GM18526 (cell line): ENCODE results near the gene SKOR1.

Experiments used
- POLR2A ChIP-seq: IDR thresholded peaks from 3 replicates; pipeline ENCODE4 v1.6.1; 2011; ENCODE audit not compliant: insufficient read length; ENCODE audit errors: extremely low read depth

SKOR1 gene

DNA sequence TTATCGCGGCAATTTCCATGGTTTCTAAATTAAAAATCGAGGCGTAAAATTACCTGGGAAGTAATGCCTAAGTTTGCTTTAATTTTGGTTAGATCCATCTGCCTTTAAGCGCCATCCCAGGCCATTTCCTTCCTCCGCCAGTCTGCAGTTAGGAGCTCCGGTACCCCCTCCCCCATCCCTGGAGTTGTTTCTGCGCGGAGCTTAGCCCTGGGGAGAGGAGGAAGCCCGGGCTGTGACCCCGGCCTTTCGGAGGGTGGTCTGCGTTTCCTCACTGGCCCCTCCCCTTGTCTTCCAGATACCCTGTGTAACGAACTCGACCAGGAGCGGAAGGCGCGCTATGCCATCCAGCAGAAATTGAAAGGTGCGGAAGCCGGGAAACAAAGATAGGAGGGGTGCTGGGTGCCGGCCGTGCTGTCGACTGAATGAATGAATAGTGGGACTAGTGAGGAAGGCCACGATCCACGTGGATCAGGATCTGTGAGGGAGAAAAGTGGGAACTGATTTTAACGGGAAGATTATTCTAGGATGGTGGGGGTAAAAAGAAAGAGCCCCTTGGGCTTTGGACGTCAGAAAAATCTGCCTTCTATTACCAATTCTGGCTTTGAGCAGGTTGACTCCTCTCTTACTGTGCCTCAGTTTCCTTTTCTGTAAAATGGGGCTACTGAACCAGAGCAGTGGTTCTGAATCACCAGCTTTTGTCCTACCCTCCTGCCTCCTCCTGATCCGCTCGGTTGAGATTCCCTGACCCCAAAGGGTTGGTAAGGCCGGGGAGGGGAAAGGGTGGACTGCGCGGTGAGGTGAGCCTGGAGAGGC is 7.8 kb downstream of the SKOR1 start:
- no peak for TF ChIP-seq POLR2A

- no peak for TF ChIP-seq POLR2A
Measured at GRCh38 chr15:67833710-67834511, 8.6 kb downstream of the SKOR1 start.

GRCh38 chr15:67834581-67835296 is 9.4 kb downstream of the SKOR1 start:
- TF ChIP-seq POLR2A: no peak

- TF ChIP-seq POLR2A: no peak
Measured at GRCh38 chr15:67835297-67836133, 10.2 kb downstream of the SKOR1 start.

- no peak for TF ChIP-seq POLR2A
Measured at GRCh38 chr15:67836134-67836455, 10.8 kb downstream of the SKOR1 start.

- no peak for TF ChIP-seq POLR2A
Measured at GRCh38 chr15:67836477-67836876, 11.2 kb downstream of the SKOR1 start.

DNA sequence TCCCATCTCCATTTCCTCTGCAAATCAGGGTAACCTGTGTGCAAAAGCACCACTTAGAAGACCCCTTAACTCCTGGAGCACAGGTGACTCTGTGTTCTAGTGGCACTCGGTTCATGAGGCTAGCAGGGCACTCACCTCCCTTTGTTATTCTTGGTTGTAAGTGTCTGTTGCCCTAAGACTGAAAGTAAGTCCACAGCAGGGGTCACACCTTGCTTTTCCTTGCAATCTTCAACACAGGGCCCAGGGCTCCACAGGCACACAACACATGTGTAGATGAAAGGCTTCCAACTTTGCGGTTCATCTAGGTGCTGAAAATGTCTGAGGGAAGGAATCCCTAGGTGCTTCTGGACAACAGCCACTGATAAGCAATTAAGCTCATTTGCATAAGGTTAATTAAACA is 11.6 kb downstream of the SKOR1 start:
- TF ChIP-seq POLR2A: no peak

DNA sequence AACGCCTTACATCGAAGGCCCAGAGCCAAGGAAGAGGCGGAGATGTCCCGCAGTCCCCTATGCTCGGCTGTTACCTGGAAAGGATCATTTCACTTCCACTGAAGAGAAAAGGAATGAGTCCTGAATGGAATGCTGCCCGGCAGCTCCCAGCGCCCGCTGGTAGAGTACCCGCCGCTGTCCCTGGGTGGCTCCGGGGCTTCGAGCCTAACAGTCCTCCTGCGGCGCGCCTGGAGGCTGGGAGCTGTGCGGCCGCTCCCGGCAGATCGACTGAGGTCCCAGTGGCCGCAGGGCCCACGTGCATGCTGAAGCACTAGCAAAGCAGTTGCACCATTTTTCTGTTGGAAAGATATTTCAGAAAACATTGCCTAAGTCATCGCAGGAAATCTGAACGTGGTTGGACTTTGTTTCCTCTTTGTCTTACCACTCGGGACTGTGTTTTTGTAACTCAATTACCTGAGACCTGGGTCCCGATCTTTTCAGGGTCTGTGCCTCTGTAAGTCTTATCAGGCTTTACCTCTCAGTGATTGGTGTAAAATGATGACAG is 13.6 kb downstream of the SKOR1 start:
- no peak for TF ChIP-seq POLR2A

DNA sequence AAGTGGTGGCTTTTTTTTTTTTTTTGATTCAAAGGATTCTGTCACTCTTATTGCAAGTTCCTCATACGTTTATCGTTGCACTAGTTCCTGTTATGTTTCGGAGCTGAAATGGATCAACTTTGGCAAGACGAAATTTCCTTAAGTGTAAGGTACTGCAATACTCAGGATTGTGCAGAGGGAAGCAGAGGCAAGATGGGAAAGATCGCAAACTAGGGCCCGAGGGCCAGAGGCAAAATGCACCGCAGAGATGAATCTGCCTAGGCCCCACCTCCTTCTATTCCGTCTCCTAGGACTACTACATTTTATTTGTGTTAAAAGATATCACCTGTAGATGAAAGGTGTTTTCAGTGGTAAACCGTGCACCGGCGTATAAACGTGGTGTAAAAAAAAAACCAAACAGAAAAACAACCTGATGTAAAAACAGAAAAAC is 14.2 kb downstream of the SKOR1 start:
- no peak for TF ChIP-seq POLR2A

DNA sequence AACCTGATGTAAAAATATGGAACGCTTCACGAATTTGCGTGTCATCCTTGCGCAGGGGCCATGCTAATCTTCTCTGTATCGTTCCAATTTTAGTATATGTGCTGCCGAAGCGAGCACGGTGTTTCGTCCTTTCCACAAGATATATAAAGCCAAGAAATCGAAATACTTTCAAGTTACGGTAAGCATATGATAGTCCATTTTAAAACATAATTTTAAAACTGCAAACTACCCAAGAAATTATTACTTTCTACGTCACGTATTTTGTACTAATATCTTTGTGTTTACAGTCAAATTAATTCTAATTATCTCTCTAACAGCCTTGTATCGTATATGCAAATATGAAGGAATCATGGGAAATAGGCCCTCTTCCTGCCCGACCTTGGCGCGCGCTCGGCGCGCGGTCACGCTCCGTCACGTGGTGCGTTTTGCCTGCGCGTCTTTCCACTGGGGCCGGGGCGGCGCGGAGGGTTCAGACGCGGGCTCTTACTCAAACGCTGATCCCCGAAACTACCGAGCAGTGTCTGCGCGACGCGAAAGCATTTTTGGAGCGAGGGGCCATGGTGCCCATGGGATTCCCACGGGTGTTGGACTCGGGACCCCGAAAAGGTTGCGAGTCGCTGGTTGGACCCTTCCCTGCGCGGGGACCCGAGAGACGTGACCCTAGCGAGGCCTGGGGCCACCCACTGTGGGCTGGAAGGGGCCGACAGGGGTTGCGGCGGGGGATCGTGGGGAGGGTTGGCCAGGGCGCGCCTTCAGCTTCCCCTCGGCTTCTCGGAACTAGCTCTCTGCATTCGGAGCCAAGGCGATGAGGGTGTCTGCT is 14.8 kb downstream of the SKOR1 start, which contains the start of gene RNU6-1:
Gene RNU6-1 (minus strand): TSS at position 117 of the 820 bp plus-strand sequence.
- peak; percentile 91 for TF ChIP-seq POLR2A

DNA sequence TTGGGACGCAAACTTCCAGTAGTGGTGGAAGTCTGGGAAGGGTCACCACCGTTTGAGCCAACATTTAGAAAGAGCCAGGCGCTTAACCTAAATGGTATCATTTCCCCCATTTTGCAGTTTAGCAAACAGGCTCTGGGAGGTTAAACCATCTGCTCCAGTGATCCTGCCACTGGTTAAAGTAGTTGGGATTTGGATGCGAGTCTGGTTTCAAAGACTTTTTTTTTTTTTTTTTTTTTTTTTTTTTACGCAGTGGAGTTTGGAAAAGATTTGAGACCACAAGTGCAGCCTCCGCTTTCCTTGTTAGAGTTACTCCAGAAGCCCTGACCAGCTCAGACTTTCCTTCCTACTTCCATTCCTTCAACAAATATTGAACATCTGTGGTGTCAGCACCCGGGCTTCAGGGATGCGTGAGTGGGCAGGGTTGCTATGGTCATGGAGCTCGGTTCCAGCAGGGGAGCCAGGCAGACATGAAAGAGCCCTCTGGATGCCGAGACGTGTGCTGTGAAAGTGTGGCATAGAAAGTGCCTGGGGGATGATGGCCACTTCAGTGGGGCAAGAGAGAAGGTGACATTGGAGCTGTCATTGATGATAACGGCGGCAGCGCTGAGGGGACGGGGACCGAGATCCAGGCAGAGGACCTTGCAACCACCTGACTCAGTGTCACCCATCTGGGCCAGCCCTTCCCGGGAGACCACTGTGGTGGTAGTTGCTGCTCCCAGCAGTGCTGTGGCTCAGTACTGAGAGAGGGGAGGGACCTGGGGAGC is 15.6 kb downstream of the SKOR1 start:
- TF ChIP-seq POLR2A: no peak

GRCh38 chr15:67841513-67841762 is 16.1 kb downstream of the SKOR1 start:
- no peak for TF ChIP-seq POLR2A

GRCh38 chr15:67843092-67843501 is 17.8 kb downstream of the SKOR1 start:
- no peak for TF ChIP-seq POLR2A

DNA sequence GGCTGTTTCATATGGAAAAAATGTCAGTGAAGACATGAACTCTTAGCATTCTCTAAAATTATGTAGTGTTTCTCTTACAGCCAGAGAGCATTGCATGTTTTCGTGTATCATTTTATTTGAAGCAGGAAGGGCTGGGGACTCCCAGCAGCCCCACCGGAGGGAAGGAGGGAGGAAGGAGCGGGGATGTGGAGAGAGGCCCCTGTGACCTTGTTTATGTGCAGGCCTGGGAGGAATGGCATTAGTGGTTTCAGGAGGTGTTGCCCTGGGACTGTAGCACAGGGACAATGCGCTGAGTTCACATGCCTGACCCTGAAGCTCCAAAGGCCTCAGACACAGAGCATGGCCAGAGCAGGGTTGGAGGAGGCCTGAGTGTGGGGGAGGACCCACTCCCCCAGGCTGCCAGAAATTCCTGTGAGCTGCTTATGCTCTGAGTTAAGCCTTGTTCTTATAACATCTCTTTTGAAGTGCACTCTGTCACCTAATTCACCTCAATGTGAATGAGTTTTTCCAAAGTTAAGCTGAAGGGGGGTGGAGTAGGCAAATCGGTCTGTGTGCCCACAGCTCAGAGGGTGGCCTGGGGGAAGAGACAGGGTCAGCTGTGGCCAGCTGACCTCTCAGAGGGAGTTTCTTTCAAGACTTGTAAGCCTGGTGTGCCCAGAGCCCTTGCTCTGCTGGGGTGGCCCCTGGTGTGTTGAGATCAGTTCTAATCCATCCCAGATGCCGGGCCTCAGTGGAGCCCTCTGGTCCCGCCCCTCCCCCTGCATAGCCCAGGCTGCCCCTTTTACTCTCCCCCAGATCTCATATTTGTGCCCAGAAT is 18.5 kb downstream of the SKOR1 start:
- no peak for TF ChIP-seq POLR2A
